Astrocyte (in vitro differentiated cells and primary cell): ENCODE measurements around the gene LRRC55. TPM values are rescaled to one million over a fixed set of nuclear protein-coding genes. Genes with fewer than 3 reads are reported as not detected.

ENCODE experiments used
- DNase-seq: peaks from one replicate; pipeline ENCODE4 v3.0.0-alpha.2; 2010; ENCODE audit warnings: low read depth
- FAIRE-seq: peaks from 2 replicates; lab custom pipeline; 2011; peaks lifted over from hg19 to GRCh38; lab: Jason Lieb, UNC
- H2AFZ ChIP-seq: 2 replicates; pipeline ENCODE4 v1.6.0; 2012; ENCODE audit warnings: low read depth, low read length, inconsistent platforms
- H3K27ac ChIP-seq: 2 replicates; pipeline ENCODE4 v1.5.1; 2011; ENCODE audit warnings: low read depth, low read length, inconsistent platforms
- H3K27me3 ChIP-seq: 2 replicates; pipeline ENCODE4 v1.6.0; 2011; ENCODE audit warnings: low read length, inconsistent platforms; ENCODE audit not compliant: insufficient read depth
- H3K36me3 ChIP-seq: 2 replicates; pipeline ENCODE4 v1.5.1; 2011; ENCODE audit warnings: low read length, inconsistent platforms; ENCODE audit not compliant: insufficient read depth
- H3K4me1 ChIP-seq: 2 replicates; pipeline ENCODE4 v1.5.1; 2011; ENCODE audit warnings: low read length, inconsistent platforms; ENCODE audit not compliant: insufficient read depth
- H3K4me2 ChIP-seq: 2 replicates; pipeline ENCODE4 v1.6.0; 2012; ENCODE audit warnings: low read length, inconsistent platforms
- H3K4me3 ChIP-seq: 2 replicates; pipeline ENCODE4 v1.5.1; 2011; ENCODE audit warnings: low read depth, mild to moderate bottlenecking, low read length, inconsistent platforms; ENCODE audit not compliant: insufficient read depth
- H3K79me2 ChIP-seq: 2 replicates; pipeline ENCODE4 v1.6.0; 2012; ENCODE audit warnings: mild to moderate bottlenecking, low read length, inconsistent platforms; ENCODE audit not compliant: insufficient read depth
- H3K9ac ChIP-seq: 2 replicates; pipeline ENCODE4 v1.6.0; 2012; ENCODE audit warnings: mild to moderate bottlenecking, low read length, inconsistent platforms
- H3K9me3 ChIP-seq: 2 replicates; pipeline ENCODE4 v1.5.1; 2012; ENCODE audit warnings: low read depth, mild to moderate bottlenecking, low read length, inconsistent platforms; ENCODE audit not compliant: insufficient read depth
- H4K20me1 ChIP-seq: 2 replicates; pipeline ENCODE4 v1.6.0; 2012; ENCODE audit warnings: low read length, inconsistent platforms; ENCODE audit not compliant: insufficient read depth
- H3K27ac Mint-ChIP-seq: one replicate; pipeline ENCODE4 v1.8.0; 2021; ENCODE audit warnings: mild to moderate bottlenecking, mixed read lengths; ENCODE audit not compliant: unreplicated experiment
- H3K27me3 Mint-ChIP-seq: one replicate; pipeline ENCODE4 v1.8.0; 2021; ENCODE audit warnings: low read depth, mixed read lengths; ENCODE audit not compliant: unreplicated experiment
- H3K36me3 Mint-ChIP-seq: one replicate; pipeline ENCODE4 v1.8.0; 2021; ENCODE audit warnings: low read depth, mixed read lengths; ENCODE audit not compliant: unreplicated experiment
- H3K4me1 Mint-ChIP-seq: one replicate; pipeline ENCODE4 v1.8.0; 2021; ENCODE audit warnings: low read depth, mixed read lengths; ENCODE audit not compliant: unreplicated experiment
- H3K4me3 Mint-ChIP-seq: one replicate; pipeline ENCODE4 v1.8.0; 2021; ENCODE audit warnings: mild to moderate bottlenecking, moderate library complexity, mixed read lengths; ENCODE audit not compliant: unreplicated experiment
- H3K9me3 Mint-ChIP-seq: one replicate; pipeline ENCODE4 v1.8.0; 2021; ENCODE audit warnings: mild to moderate bottlenecking, mixed read lengths; ENCODE audit not compliant: unreplicated experiment
- CTCF ChIP-seq: IDR thresholded peaks from 2 replicates; pipeline ENCODE4 v1.5.1; 2011; ENCODE audit warnings: low read depth, mild to moderate bottlenecking, inconsistent platforms, low read length, moderate library complexity; ENCODE audit not compliant: insufficient read depth
- EZH2 ChIP-seq: IDR thresholded peaks from 2 replicates; pipeline ENCODE4 v1.6.1; 2012; ENCODE audit warnings: mild to moderate bottlenecking, low read length, inconsistent platforms; ENCODE audit not compliant: insufficient read depth
- total RNA-seq: library from RNA; stranded (reverse); gene quantifications from 2 replicates; pipeline ENCODE4 v1.2.1, GENCODE V29; 2021

The LRRC55 gene
- total RNA-seq, 1 donor from 2014 or later = not detected

GRCh38 chr11:57182896-57183295, 1.1 kb downstream of the LRRC55 start:
- Histone ChIP-seq H3K27ac (no peak overlapping the region), H3K9ac (no peak overlapping the region), H3K4me3 (no peak overlapping the region), H3K36me3 (no peaks in the 10 kb centered on the region), H2AFZ (no peak overlapping the region), H3K27me3 (peaks cover 15% of the 10 kb centered on the region), H4K20me1 (no peaks in the 10 kb centered on the region), H3K4me2 (no peak overlapping the region), H3K4me1 (no peaks in the 10 kb centered on the region), H3K79me2 (no peaks in the 10 kb centered on the region), H3K9me3 (no peaks in the 10 kb centered on the region)
- FAIRE-seq (no peak), DNase-seq (no peak)
- Mint-ChIP-seq H3K4me3 (no peak overlapping the region), H3K27me3 (peaks cover 57% of the 10 kb centered on the region), H3K27ac (no peak overlapping the region), H3K9me3 (no peaks in the 10 kb centered on the region), H3K4me1 (peaks cover 6% of the 10 kb centered on the region), H3K36me3 (no peaks in the 10 kb centered on the region)
- no peak for TF ChIP-seq EZH2
- no peak for TF ChIP-seq CTCF

- peaks cover 2% of the 10 kb centered on the region for H3K27me3 ChIP-seq
- H3K36me3 Mint-ChIP-seq = no peaks in the 10 kb centered on the region
- no peaks in the 10 kb centered on the region for H3K4me1 ChIP-seq
- H3K27me3 Mint-ChIP-seq = peaks cover 33% of the 10 kb centered on the region
- H3K9ac ChIP-seq = no peak overlapping the region
- H3K4me1 Mint-ChIP-seq = no peaks in the 10 kb centered on the region
- peaks cover 4% of the 10 kb centered on the region for H3K9me3 Mint-ChIP-seq
- H3K36me3 ChIP-seq = no peaks in the 10 kb centered on the region
- no peak overlapping the region for H3K27ac Mint-ChIP-seq
- H2AFZ ChIP-seq = no peak overlapping the region
- TF ChIP-seq CTCF = no peak
- no peak for TF ChIP-seq EZH2
- no peak overlapping the region for H3K4me3 ChIP-seq
- no peaks in the 10 kb centered on the region for H4K20me1 ChIP-seq
- H3K79me2 ChIP-seq = no peaks in the 10 kb centered on the region
- no peak for DNase-seq
- no peak for FAIRE-seq
- H3K4me3 Mint-ChIP-seq = no peak overlapping the region
- no peak overlapping the region for H3K4me2 ChIP-seq
- no peak overlapping the region for H3K27ac ChIP-seq
- no peaks in the 10 kb centered on the region for H3K9me3 ChIP-seq
Measured at GRCh38 chr11:57190548-57190947, 8.8 kb downstream of the LRRC55 start.

DNA sequence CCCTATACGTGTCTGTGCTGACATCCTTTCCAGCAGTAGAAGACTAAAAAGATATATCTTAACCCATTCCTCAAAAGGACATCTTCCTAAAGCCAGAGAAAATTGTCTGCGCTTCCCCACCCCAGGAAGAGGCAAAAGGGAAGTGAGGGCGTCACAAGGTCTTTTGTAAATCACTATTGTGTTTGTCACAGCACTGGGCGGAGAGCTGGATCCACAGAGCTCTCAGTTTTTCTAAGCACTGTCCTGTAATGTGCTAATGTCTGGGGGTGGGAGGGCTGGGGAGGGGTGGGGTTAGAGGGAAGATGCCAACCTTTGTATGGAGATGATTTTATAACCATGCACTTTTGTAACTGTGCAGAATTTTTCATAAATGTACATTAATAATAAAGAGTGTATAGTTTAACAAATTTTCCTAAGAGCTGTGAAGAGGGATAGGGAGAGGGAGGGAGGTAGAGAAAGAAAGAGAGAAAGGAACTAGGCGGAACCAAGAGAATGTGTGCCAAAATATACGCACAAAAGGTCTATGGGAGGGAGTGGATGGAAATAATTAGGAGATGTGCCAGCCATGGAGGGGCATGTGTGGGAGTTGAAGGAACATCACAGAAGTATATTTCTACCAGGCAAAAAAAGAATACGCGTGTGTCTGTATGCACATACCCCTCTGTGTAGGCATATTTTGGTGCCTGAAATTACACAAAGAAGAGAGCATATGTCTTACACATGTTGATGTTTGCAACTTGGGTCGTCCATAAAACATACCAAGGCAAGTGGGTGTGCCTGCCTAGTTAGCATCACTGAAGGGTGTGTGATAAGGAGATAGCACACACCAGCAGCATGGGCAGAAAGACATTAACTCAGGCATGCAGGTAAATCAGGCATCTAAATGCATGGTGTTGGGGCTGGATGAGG, 9.8 kb downstream of the LRRC55 start:
- no peak for DNase-seq
- H3K27me3 Mint-ChIP-seq = peaks cover 29% of the 10 kb centered on the region
- FAIRE-seq = no peak
- H3K36me3 Mint-ChIP-seq = no peaks in the 10 kb centered on the region
- peaks cover 4% of the 10 kb centered on the region for H3K9me3 Mint-ChIP-seq
- no peak for TF ChIP-seq EZH2
- TF ChIP-seq CTCF = no peak
- H3K9ac ChIP-seq = no peak overlapping the region
- no peak overlapping the region for H2AFZ ChIP-seq
- no peaks in the 10 kb centered on the region for H3K79me2 ChIP-seq
- H3K27ac ChIP-seq = no peak overlapping the region
- H3K27me3 ChIP-seq = peaks cover 2% of the 10 kb centered on the region
- no peaks in the 10 kb centered on the region for H3K4me1 Mint-ChIP-seq
- no peak overlapping the region for H3K4me3 ChIP-seq
- no peak overlapping the region for H3K4me3 Mint-ChIP-seq
- no peaks in the 10 kb centered on the region for H3K36me3 ChIP-seq
- no peak overlapping the region for H3K27ac Mint-ChIP-seq
- no peaks in the 10 kb centered on the region for H3K9me3 ChIP-seq
- no peak overlapping the region for H3K4me2 ChIP-seq
- H4K20me1 ChIP-seq = no peaks in the 10 kb centered on the region
- no peaks in the 10 kb centered on the region for H3K4me1 ChIP-seq
